ENCODE data around the gene LBR.

- TF ChIP-seq POLR2A (IDR thresholded peaks at IDR 0.05): no peak
- no peak for TF ChIP-seq CTCF (IDR thresholded peaks at IDR 0.05)
- no peak for TF ChIP-seq EP300 (IDR thresholded peaks at IDR 0.05)
These were observed 56.4 kb downstream of the LBR start for GRCh38 chr1:225371366-225372010.

All from ovary (tissue), 3 donors.